SH-SY5Y (cell line): ENCODE results near the gene TENM4.

ENCODE experiments used
- GATA2 ChIP-seq: IDR thresholded peaks from 2 replicates; pipeline ENCODE4 v1.6.1; 2011; ENCODE audit warnings: mild to moderate bottlenecking, low read depth, low read length
- GATA3 ChIP-seq: IDR thresholded peaks from 2 replicates; pipeline ENCODE4 v1.6.1; 2011; ENCODE audit warnings: low read depth, mild to moderate bottlenecking, low read length, moderate library complexity

DNA sequence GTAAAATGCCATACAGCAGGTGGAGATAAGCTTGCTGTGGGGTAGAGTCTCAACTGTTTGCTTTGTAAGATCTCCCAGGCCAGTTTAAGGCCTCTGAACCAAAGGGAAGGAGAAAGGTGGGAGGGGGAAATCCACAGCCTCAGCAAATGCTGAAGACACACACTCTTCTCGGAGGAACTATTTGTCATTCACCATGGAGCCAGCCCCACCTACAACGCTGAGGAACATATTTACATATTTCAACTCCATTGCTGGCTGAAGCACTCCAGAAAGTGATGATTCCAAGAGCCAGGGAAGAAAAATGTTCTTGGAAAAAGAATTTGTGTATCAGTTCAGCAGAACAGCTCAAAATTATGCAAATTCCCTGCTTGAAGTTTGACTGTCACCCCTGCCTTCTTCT lies 6.5 kb downstream of the TENM4 start:
- TF ChIP-seq GATA3 (no peak), GATA2 (no peak)
